HL-60/S4 treated with retinoic acid at 250 ng/mL for 4 days and 3 days (cell line): Measurements from ENCODE around the gene PSME1.

ENCODE experiments used
- in situ Hi-C: fragments of 300-500 bp; cut with MboI; formaldehyde crosslinking; loops from 2 replicates; pipeline ENCODE4 v1.7.0; 2022; ENCODE audit warnings: low sequenced_read_pairs

The PSME1 gene

GRCh38 chr14:24167469-24168114, 31.6 kb downstream of the PSME1 start:
- in situ Hi-C loops, result no loop called here

- in situ Hi-C loops, result no loop called here
Observed at GRCh38 chr14:24171422-24172260, 35.6 kb downstream of the PSME1 start, which contains the start of gene REC8. REC8 (plus strand) TSS chr14:24172080; CDS start chr14:24172553, 473 bp downstream.

DNA sequence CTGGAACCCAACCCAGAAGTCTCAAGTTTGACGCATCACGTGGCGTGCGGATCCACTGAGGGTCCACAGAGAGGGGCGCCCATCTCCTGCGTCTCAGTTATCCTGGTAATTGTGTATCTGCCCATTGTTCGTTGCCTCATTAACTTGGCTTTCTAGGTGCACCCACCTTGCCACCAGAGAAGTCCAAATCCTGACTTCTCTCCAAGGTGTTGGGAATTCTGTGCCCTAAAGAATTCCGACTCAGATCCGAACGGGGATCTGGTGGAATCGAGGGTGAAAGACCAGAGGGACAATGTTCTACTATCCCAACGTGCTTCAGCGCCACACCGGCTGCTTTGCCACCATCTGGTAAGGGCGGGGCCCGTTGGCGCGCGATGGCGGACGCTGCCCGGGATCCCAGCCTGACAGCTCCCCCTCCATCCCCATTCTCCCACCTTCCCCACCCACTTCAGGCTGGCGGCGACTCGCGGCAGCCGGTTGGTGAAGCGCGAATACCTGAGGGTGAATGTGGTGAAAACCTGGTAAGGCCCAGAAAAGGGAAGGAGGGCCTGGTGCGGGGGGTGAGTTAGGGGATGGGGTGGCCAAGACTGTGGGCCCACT, 36.4 kb downstream of the PSME1 start:
- in situ Hi-C loops, result no loop called here

GRCh38 chr14:24172871-24173281, 36.9 kb downstream of the PSME1 start:
- in situ Hi-C loops, result no loop called here

GRCh38 chr14:24176599-24176998, 40.6 kb downstream of the PSME1 start:
- in situ Hi-C loops, result no loop called here

GRCh38 chr14:24177041-24177825, 41.2 kb downstream of the PSME1 start:
- in situ Hi-C loops, result no loop called here

- in situ Hi-C loops, result no loop called here
Observed at GRCh38 chr14:24177891-24178290, 41.9 kb downstream of the PSME1 start.

DNA sequence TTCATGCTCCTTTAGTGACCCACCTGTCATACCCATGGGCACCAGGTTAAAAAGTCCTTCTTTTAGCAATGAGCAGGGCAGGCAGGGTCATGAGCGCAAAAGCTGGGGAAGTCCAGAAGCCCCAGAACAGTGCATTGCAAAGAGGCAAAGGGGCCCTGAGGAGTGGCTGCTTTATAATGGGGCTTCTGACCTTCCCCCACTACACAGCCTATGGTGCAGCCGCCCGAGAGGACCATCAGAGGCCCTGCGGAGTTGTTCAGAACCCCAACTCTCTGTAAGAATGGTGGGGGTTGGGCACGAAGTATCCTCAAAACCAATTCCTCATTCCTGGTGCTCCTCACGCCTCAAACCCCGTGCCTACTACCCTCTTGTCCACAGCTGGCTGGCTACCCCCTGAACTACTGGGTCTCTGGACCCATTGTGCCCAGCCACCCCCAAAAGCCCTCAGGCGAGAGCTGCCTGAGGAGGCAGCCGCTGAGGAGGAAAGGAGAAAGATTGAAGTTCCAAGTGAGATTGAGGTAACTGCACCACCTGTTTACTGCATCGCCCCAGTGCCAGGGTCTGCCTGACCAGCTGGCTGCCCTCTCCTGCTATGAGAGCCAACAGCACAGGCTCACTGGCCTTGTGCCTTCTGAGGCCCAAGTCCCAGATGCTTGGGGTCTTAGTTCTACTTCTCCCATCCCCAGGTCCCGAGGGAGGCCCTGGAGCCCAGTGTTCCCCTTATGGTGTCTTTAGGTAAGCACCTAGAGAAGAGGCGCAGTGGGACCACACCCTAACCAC, 42.6 kb downstream of the PSME1 start:
- in situ Hi-C loops, result no loop called here

DNA sequence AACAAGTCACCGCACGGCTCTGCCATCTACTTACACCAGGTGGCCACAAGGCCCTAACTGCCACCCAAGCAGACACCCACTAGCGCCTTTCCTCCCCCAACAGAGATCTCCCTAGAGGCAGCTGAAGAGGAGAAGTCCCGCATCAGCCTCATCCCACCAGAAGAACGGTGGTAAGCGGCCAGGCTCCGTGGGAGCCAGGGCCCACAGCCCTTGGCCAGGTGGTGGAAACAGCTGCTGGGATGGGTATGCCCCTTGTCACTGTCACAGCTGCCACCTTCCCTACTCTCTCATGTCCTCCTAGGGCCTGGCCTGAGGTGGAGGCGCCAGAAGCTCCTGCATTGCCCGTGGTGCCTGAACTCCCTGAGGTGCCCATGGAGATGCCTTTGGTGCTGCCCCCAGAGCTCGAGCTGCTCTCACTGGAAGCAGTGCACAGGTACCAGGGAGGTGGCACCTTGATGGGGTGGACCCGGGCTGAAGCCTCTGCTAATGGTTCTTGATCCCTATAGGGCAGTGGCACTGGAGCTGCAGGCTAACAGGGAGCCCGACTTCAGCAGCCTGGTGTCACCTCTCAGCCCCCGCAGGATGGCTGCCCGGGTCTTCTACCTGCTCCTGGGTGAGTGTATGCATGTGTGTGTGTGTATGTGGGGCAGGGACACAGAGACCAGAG, 43.4 kb downstream of the PSME1 start:
- in situ Hi-C loops, result no loop called here

DNA sequence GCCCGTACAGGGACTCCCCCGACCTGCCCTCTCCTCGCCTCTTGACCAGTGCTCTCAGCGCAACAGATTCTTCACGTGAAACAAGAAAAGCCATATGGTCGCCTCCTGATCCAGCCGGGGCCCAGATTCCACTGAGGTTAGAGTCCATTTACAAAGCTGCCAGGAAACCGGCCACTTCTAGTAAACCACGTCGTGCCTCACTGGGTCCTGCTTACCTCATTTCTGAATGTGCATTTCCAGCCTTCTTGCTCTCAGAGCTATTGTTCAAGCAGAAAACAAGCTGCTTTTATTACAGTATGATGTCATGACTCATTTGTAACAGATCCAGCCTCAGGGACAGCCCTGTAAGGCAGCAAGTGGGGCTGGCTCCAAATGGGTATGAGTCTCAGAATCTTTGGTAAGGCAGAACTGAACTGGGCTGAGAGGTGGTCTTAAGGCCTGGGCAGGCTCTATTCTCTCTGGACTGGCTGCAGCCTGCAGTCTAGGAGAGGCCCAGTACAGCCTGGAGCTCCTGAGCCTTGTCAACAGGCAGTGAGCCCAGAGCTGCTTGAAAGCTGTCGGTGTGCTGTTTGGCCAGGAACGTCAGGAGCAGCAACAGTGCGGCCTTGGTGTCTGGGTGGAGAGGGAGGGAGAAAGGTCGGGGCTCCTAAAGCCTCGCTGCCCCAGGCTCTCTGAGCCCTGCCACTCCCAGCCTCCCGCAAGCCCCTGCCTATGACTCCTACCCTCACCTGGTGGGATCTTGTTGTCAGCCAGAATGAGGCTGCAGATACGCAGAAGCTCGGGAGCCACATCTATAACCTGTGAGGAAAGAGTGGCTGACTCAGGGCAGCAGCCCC, 44.2 kb downstream of the PSME1 start:
- in situ Hi-C loops, result no loop called here

DNA sequence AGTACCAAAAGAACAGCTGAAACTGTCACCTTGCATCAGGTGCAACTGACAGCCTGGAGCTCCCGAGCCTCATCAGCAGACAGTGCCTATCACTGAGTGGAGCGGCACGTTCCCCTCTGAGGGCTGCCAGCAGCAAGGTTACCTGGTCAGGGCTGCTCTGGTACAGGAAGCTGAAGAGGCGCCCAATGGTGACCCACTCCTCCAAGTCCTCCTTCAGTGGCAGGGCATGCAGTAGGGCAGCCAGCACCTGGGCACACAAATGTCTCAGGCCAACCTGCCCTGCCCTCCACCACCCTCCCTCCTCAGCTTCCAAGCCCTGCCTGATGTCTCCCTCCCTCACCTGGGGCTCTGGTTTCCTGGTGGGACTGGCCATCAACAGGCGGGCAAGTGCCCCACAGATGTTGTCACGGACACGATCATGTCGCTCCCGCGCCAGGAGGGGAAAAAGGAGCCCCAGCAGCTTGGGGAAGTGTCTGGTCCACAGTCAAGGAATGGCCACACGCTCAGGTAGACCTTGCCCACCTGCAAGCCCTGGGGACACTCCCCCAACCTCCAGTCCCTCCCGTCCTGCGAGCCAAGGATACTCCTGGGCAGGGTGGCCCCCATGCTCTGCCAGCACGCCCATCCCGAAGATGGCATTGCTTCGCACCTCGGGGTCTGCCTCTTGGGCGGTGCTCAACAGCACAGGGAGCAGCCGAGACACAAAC, 45.5 kb downstream of the PSME1 start:
- in situ Hi-C loops, result no loop called here

DNA sequence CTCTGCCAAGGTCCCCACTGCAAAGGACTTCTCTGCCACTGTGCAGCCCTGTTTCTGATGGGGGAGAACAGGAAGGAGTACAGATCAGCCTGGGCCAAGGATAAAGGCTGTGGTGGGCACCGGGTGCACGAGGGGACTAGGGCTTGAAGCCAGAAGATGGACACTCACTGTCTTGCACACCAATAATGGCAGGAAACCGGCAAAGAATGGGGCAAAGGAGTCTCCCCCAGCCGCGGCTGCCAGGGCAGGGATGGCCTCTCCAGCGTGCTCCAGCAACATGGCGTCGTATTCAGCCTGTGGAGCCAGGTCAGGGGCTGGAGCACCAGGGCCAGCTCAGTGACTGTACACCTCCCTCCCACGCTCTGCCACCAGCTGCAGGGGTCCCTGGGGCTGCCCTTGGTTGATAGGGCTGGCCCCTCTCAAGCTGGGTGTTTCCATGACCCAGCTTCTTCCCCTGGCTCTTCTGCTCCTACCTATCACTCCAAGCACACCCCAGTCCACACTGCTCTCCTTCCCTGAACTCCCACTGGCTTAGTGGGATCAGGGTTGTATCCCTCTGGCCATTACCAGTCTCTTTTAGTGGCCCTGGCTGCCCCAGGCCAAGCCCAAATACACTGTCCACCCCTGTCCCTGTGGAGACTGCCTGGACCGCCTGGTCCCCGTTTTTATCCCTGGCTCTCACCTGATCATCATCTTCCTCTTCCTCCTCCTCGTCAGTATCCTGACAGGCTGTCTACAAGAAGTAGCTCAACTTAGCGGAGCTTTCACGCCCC, 46.3 kb downstream of the PSME1 start:
- in situ Hi-C loops, result no loop called here

GRCh38 chr14:24183014-24183481, 47.1 kb downstream of the PSME1 start:
- in situ Hi-C loops, result no loop called here

GRCh38 chr14:24184104-24184970, 48.3 kb downstream of the PSME1 start:
- in situ Hi-C loops, result no loop called here

DNA sequence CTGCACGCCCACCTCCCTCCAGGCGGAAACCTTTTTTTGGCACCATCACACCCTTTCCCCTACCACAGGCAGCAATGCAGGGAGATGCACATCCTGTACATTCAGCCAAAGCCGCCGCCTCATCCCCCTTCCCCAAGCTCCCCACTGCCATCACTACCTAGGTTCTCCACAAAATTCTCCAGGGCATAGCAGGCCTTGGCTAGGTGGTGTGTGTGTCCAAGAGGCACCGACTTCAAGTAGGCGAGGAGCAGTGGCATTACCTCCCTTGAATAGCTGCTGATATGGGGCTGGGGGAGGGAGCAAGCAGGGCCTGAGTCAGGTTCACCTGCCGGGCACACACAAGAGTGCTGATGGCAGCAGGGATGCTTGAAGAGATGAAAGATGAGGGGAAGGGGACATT, 49.0 kb downstream of the PSME1 start:
- in situ Hi-C loops, result no loop called here

- in situ Hi-C loops, result no loop called here
Observed at GRCh38 chr14:24185741-24186140, 49.7 kb downstream of the PSME1 start.
